HG03457 (cell line): ENCODE results near the gene TPO.

Source experiments
- ATAC-seq: cut with Tn5 transposase; IDR thresholded peaks from one replicate; pipeline ENCODE4 v1.9.1; 2021; ENCODE audit warnings: moderate number of reproducible peaks; ENCODE audit not compliant: unreplicated experiment

TPO gene

GRCh38 chr2:1446301-1446700 is 33.0 kb downstream of the TPO start:
- no peak for ATAC-seq

- no peak for ATAC-seq
Measured at GRCh38 chr2:1448009-1448408, 34.7 kb downstream of the TPO start.

GRCh38 chr2:1450915-1451314 is 37.7 kb downstream of the TPO start:
- no peak for ATAC-seq

DNA sequence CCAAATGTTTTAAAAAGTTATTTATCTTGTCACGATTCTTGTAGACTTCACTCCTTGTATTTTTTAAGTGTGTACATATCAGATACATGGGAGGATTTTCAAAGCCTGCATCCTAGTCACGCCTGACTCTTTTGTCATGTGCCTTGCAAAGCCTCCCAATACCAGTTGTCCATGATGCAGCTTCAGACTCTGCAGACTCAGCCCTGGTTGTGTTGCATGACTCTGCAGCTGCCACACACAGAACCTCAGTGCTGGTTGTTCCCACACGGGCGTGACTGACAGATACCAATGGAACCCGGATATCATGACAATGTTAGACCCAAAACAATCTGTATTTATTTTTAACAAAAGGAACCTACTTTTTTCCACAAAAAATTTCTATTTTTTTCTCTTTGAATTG is 38.2 kb downstream of the TPO start:
- no peak for ATAC-seq

GRCh38 chr2:1453561-1453960 is 40.3 kb downstream of the TPO start:
- ATAC-seq: no peak

DNA sequence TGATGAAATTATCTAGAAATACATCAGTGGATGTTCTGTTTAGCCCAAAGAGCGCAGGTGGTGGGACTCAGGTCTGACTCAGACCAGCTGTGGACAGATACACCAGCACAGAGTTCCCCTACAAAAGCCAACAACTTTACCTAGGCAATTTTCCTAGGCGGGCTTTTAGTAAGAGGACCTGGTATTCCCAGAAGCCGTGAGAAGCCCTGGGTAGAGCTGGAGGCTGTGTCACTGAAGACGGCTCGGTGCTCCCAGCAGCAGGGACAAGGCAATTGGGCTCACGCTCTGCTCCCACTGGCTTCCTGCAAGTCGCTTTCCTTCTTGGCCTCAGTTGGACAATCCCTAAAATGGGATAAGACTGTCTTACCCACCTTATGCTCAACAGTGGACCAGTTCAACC is 41.1 kb downstream of the TPO start:
- no peak for ATAC-seq

DNA sequence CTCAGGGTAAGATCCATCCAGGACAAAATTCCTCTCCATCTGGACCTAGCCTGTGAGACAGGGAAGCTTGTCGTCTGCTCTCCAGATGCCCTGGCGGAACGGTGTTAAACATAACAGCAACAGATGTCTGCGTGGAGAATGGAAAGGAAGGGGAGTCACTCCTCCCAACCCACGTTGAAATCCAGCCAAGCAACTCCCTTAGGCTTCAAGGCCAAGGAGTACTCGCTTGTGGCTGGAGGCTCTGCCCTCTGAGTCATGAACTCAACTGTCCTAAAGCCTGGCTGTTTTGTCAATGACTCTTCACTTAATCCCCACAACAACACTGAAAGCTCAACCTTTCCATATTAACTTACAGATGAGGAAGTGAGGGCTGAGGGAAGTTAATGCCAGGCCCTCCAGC is 42.2 kb downstream of the TPO start:
- no peak for ATAC-seq

- no peak for ATAC-seq
Measured at GRCh38 chr2:1458432-1458831, 45.2 kb downstream of the TPO start.

- no peak for ATAC-seq
Measured at GRCh38 chr2:1459727-1460126, 46.5 kb downstream of the TPO start.

- ATAC-seq: no peak
Measured at GRCh38 chr2:1460851-1461418, 47.7 kb downstream of the TPO start.

DNA sequence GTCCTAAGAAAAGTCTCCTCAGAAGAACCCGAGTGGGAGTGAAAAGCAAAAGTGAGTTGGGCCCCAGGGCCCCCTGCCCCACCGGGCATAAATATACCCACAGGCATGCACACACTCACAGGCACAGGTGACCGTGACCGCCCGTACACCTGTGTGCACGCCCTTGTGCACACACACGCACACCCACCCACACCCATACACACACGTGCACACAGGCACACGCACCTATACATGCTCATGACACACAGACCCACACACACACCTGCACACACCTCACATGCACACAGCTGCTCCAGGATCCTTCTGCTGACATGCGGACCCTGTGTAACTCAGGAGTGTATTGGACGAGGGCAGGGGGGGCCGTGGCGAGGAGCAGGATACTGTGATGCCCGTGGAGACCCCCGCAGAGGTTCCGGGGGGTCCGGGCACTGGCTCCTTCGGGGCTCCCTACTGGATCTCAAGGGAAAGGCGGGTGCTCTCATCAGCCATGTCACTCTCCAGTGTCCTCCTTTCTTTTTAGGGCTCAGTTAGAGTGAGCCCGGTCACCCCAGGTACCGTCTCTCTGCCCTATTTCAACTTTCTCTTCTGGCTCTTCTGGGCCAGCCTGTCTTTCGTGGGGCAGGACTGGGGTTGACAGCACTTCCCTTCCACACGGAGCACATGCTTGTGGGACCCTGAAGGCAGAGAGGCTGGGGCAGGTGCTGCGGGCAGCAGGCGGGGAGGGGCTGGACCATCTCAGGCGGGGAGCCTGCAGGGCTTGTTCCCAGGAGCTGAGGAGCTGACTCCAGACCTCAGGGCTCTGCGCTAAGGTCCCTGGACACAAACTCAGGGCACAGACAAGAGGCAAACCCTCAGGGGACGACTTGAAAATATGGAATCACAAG is 48.5 kb downstream of the TPO start:
- no peak for ATAC-seq

DNA sequence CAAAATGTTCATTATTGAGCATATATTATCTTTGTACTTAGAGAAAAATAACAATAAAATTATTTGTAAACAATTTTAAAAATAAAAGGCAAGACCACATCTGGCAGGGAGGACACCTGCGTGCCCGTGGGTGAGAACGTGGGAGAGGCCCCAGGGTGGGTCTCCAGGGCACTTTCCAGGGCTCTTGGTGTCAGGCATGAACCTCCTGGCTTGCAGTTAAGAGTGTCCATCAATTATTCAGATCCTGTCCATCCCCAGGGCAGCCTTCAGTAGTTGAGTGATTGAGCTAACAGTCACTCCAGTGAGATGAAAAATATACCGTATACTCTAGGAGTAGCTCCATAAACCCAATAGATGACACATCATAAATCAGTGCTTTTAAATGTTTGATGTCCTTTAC is 49.7 kb downstream of the TPO start:
- ATAC-seq: no peak

GRCh38 chr2:1472350-1472749 is 59.1 kb downstream of the TPO start:
- no peak for ATAC-seq

GRCh38 chr2:1476617-1477195 is 63.4 kb downstream of the TPO start:
- no peak for ATAC-seq

DNA sequence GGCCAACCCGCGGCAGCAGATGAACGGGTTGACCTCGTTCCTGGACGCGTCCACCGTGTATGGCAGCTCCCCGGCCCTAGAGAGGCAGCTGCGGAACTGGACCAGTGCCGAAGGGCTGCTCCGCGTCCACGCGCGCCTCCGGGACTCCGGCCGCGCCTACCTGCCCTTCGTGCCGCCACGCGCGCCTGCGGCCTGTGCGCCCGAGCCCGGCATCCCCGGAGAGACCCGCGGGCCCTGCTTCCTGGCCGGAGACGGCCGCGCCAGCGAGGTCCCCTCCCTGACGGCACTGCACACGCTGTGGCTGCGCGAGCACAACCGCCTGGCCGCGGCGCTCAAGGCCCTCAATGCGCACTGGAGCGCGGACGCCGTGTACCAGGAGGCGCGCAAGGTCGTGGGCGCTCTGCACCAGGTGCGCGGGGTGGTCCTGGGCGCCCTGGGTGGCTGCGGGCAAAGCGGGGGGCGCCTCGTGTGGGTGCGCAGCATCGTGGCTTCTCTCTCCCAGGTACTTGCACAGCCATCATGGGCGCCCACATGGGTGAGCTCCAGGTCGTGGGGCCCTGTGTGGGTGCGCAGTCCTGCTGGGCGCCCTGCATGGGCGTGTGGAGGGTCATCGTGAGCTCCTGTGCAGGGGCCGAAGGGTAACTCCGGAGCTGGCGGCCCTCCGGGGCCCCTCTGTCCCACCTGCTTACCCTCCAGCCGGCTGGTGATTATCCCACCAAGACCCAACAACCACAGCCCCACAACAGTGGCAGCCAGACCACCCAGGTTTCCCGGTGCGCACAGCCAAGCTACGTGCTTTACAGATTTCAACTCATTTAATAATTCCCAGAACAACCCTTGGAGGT is 64.2 kb downstream of the TPO start:
- no peak for ATAC-seq

- ATAC-seq: no peak
Measured at GRCh38 chr2:1478311-1479305, 65.3 kb downstream of the TPO start.

GRCh38 chr2:1479346-1479745 is 66.1 kb downstream of the TPO start:
- ATAC-seq: no peak

DNA sequence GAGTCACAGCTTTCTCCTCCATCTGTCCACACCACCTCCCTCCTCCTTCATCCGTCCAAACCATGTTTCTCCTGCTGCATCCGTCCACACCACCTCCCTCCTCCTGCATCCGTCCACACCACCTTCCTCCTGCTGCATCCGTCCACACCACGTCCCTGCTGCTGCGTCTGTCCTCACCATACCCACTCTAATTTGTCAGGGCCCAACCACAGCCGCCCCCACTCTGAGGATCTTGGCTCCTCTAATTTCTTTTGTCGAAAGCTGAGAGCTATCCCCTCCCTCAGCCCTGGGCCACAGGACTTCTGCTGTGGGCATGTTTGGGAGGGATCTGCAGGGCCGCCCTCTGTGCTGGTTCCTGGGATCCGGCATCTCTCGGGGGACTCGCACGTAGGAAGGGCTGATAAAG is 67.4 kb downstream of the TPO start:
- no peak for ATAC-seq

DNA sequence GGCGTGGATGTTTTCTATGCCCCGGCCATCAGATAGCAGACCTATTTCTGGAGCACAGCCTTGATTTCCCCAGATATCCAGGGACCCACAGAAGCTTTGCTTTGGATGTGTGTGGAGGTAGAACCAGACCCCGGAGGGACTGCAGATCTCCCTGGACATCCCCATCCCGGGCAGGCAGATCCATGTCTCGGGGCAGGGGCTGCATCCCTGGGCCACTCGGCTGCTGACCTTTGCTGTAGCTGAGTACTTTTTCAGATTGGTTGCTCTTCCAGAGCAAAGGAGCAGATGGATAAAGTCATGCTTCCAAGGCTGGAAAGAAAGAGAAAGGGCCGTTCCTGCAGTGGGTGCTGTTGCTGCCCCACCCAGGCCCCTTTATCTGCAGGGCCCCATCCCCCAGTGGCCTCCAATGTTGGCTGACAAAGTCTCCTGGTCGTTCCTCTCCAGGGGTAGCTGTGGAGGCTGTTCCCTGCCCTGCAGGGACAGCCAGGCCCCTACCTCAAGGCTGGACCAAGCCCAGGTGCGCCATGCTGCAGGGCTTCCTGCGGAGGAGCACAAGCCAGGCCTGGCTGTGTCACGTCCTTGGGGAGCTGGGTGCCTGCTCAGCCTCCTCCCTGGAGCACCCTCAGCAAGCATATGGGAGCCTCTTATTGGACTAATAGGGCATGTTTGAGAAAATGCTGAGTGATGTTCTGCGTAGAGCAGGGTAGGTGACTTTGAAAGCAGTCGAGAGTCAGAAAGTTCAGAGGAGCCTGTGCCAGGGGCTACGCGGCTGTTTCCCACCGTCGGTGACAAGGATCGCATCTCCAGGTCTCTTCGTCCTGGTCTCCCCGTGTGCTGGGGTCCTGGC is 68.4 kb downstream of the TPO start:
- ATAC-seq: no peak
